Stimulated activated CD8-positive, alpha-beta memory T cell treated with anti-CD3 and anti-CD28 coated beads, Interleukin-7, amount 100 ng/mL, for 24 hours (primary cell): Measurements from ENCODE around the gene OPCML.
"Not testable (repeated sequence)": the region's sequence is repeated elsewhere in the genome, so short reads cannot be mapped to it uniquely, and the experiment has no call there.

ENCODE experiments used
- DNase-seq: peaks from one replicate; pipeline ENCODE4 v3.0.0-alpha.2; 2020; ENCODE audit warnings: low read depth

OPCML gene

DNA sequence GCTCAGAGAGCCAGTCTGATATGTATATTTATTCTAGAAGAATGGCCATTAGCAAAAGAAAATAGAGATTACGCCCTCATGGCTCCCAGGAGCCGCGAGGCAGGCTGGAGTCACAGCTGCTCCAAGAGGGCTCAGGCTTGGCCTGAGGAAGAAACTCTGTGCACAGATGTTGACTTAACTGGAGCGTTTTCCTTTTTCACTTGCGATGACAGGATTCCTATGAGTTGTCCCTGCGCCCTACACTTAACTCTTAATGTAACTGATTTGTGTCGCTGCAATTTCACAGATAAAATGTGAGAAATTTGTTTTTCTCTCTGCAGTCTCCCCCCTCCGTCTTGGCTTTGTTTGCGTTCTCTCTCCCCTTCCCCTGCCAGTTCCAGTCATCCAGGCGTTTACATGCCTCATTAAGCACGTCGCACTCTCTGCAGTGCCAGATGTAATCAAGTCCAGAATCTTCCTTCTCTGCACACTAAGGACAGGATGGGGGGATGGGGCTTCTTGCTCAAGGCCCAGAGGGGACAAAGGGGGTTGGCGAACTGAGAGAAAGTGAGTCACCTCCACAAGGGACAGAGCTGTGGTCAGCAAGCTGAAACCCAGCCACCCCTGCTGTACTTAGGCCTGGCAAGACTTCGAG is 1101.8 kb downstream of the OPCML start:
- no peak for DNase-seq

- DNase-seq: no peak
Measured at GRCh38 chr11:132429685-132430084, 1102.6 kb downstream of the OPCML start.

GRCh38 chr11:132427611-132428010 is 1104.7 kb downstream of the OPCML start:
- DNase-seq: no peak

- DNase-seq: no peak
Measured at GRCh38 chr11:132424433-132424832, 1107.9 kb downstream of the OPCML start.

DNA sequence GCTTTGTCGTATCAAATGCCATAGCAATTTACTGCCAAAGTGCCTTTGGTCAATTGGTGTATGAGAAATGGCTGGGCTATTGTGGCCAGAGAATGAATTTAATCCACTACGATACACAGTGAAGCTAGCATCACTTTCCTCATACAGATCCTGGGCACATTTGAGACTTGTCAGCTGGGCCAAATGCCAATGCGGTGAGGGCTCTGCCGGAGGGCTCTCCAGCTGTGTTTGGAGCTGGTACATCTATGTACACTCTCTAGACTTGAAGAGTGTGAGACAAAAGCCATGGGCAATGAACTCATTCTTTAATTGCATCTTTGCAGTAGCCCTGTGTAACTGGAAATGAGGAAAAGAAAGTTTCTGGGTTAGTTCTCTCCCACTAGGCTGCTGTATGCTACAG is 1109.0 kb downstream of the OPCML start:
- DNase-seq: no peak

DNA sequence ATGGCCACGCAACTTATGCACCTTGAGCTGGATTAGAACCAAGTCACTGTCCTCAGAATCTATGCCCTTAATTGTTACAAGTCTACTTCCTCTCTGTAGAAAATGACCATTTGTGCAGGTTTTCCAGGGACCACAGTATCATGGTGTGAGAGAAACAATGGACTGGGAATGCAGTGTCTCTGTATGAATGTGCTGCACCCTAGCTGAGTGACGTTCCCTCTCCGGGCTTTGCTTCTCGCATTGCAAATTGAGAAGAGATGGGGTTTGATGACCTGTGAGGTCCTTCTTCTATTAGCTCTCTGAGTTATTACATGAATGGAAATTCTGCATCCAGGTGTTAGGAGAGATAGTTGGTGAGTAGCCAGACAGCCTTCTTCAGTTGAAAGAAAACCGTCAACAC is 1109.6 kb downstream of the OPCML start:
- DNase-seq: no peak

DNA sequence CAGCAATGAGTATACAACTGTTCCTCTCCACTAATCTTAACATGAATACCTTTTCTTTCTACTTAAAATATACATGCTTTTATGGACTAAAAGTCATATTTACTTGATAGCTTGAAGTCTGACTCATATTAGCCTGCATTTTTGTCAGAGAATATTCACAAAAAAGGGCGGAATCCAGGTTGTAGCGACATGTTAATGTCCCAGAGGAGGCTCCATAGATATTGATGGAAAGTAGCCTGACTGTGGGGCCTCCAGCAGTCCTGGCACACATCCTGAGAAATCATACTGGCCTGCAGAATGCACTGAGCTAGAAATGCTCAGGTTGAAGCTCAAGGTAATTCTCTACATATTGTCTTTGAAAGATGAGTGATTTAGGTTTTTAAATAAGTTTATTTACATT is 1110.7 kb downstream of the OPCML start:
- no peak for DNase-seq

GRCh38 chr11:132414451-132414850 is 1117.8 kb downstream of the OPCML start:
- DNase-seq: no peak

- DNase-seq: no peak
Measured at GRCh38 chr11:132410383-132410782, 1121.9 kb downstream of the OPCML start.

DNA sequence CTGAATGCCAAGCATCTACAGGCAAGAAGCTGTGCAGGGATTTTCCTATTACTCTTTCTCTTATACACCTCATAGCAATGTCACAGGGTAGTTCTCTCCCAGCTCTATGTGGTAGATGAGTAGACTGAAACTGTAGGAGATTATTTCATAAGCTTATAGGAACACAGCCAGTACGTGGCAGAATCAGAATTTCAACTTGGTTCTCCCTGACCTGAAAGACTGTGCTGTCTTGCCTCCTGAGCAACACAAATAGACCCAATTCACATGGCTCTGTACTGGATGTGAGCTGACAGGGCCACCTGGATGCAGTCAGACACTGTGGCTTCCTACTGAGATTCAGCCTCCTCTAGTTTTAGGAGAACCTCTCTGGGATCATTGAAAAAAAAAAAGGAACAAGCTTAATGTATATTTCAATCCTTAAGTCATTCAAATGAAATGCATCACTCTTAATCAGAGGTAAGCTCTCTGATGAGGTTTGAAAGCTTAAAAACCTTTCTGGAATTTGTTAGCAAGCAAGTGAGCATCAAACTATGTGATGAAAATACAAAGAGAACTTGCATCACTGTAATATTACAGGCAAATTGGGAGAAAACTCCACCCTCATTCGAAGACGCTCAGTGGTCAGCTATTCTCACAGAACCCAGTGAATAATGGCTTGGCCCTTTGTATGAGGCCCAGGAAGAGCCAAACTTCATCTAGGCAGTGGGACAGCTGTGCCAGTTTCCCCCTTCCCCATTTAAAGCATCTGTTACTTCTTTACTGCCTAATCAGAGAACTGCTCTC is 1122.5 kb downstream of the OPCML start:
- no peak for DNase-seq

DNA sequence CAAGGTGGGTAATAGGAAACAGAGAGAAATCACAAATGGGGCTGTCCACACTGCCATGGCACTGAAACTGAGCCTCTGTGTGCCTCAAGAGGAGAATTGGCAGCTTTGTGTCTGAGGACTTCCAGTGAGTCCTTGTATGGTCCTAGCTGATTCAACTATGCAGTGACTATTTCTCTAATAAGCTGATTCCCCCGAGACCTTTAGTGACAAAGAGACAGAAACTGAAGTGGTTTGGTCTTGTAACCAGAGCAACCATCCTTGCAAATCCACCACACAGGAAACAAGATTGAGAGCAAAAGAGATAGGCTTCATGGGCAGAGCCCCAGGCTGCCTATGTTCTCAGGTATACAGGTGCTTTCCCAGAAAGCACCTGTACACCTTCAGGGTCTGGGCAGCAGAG is 1123.4 kb downstream of the OPCML start:
- DNase-seq: no peak

DNA sequence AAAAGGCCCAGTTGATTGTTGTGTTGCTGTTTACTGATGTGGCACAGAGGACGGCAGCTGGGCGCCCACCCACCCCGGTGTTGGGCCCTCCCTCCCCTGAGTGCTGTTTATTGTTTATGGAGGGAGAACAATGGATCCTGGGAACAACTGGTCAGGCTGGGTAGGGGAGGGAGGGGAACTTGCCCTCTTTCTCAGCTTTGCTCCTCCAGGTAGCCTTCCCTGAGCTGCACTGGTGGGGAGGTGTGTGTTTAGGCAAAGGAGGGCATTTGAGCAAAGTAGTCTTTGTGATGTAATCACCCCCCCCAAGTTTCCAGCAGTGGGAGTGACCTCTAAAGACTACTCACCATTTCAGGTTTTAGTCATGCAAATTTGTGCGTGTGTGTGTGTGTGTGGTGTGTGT is 1126.6 kb downstream of the OPCML start:
- DNase-seq: no peak

- DNase-seq: no peak
Measured at GRCh38 chr11:132402071-132402684, 1130.1 kb downstream of the OPCML start.

- DNase-seq: no peak
Measured at GRCh38 chr11:132396318-132396717, 1136.0 kb downstream of the OPCML start.

GRCh38 chr11:132395434-132395833 is 1136.9 kb downstream of the OPCML start:
- DNase-seq: no peak

DNA sequence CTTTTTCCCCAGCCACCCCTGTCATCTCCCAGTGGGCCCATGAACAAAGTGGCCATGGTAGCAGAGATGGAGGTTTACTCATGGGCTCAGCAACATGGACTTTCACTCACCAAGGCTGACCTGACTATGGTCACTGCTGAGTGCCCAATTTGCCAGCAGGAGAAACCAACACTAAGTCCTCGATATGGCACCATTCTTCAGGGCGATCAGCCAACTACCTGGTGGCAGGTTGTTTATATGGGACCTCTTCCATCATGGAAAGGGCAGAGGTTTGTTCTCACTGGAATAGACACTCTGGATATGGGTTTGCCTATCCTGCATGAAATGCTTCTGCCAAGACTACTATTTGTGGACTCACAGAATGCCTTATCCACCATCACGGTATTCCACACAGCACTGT is 1152.8 kb downstream of the OPCML start:
- no peak for DNase-seq

DNA sequence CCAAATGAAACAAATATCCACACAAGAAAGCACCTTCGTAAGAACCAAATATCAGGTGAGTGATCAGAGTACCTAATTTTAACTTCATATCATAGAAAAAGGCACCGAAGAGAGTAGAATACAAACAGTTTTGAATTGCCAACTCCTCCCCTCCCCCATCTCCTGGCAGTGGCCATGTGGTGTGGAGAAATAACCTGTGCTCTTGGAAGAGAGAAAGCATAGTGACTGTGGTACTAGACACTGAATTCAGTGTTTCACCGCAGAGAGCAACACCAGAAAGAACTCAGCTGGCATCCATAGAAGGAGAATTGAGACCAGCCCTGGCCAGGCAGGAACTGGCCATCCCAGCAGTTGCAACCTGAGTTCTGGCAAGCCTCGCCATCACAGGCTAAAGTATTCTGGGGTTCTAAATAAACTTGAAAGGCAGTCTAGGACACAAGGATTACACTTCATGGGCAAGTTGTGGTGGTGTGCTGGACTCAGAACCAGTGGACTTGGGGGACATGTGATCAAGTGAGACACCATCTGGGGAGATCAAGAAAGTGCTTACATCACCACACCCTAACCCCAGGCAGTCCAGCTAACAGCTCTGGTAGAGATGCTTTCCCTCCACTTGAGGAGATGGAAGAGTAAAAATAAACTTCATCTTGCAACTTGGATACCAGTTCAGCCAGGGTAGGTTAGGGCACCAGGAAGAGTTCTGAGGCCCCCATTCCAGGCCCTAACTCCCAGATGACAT is 1158.7 kb downstream of the OPCML start:
- DNase-seq: no peak

DNA sequence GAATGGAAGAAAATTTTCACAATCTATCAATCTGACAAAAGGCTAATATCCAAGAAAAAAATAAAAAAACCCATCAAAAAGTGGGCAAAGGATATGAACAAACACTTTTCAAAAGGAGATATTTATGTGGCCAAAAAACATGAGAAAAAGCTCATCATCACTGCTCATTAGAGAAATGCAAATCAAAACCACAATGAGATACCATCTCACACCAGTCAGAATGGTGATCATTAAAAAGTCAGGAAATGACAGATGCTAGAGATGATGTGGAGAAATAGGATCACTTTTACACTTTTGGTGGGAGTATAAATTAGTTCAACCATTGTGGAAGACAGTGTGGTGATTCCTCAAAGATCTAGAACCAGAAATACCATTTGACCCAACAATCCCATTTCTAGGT is 1162.2 kb downstream of the OPCML start:
- DNase-seq: not testable (repeated sequence)

- DNase-seq: no peak
Measured at GRCh38 chr11:132367293-132367692, 1165.0 kb downstream of the OPCML start.

DNA sequence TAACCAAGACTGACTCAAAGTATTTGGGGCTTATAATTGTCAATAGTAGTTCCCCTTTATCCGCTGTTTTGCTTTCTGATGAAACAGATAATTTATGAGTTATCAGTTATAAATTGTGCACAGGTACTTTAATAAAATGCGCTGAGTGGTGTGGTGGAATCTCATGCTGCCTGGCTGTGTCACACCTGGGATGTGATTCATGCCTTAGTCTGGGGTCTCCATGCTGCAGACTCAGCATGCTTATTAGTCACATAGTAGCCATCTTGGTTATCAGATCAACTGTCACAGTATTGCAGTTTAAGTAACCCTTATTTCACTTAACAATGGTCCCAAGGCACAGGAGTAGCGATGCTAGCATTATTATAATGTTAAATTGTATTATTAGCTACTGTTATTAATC is 1166.7 kb downstream of the OPCML start:
- DNase-seq: no peak
